ENCODE data around the gene BLOC1S3.

BLOC1S3 gene

DNA sequence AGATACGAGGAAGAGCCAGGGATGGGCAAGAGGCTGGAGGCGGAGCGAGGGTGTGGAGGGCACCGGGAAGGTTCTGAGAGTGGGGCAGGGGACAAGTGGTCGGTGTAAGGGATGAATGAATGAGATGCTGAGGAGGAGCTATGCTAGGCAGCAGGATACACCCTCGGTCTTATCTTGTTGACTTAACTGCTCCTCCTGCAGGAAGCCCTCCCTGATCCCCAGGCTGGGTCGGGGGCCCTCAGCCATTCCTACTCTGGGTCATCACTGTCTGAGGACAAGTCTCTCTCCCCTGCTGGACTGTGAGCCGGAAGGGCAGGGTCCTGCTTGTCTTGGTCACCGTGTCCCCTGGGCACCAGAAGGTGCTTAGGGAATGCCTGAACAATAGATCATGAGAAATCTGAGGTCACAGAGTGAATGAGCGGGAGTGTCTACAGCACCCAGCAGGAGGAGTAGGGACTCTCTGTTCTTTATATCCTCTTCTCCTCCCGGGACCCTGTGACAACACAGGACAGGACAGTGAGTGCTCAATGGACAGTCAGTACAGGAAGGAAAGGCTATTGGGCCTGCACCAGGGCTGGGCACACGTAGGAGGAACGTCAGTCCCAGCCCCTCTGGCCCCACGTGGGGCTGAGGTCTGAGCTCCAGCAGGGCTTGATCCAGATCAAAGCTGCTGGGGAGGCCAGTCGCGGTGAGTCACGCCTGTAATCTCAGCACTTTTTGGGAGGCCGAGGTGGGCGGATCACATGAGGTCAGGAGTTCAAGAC is 24.3 kb upstream of the BLOC1S3 start:
- Histone ChIP-seq H3K27ac (ENCODE audit: low read length) (no peak overlapping the region), H4K20me1 (ENCODE audit: insufficient read depth, low read length) (peaks cover 3% of the 10 kb centered on the region), H3K4me1 (ENCODE audit: insufficient read depth, low read length) (no peaks in the 10 kb centered on the region), H3K36me3 (ENCODE audit: insufficient read depth, low read length) (0 out of 2 replicates have a peak, but pooled peaks cover 3% of the 10 kb centered on the region), H3K27me3 (ENCODE audit: insufficient read depth, low read length, poor library complexity) (no peaks in the 10 kb centered on the region), H3K9ac (ENCODE audit: low read depth, low read length) (no peak overlapping the region), H3K4me2 (ENCODE audit: insufficient read depth, low read length) (no peak overlapping the region), H3K4me3 (ENCODE audit: low read depth in 1 of 2, low read length in 2 of 2) (no peak overlapping the region), H3K79me2 (ENCODE audit: insufficient read depth, low read length) (no peaks in the 10 kb centered on the region), H3K9me3 (ENCODE audit: insufficient read depth, low read length, severe bottlenecking) (no peaks in the 10 kb centered on the region), H2AFZ (ENCODE audit: low read depth, low read length) (no peak overlapping the region)
- ATAC-seq (ENCODE audit: insufficient read depth, low read depth) = no peak
- no peak for DNase-seq
- TF ChIP-seq EZH2 (IDR thresholded peaks at IDR 0.05; ENCODE audit: borderline replicate concordance, low read depth, low read length, severe bottlenecking) = no peak
- TF ChIP-seq, protein P1, sequence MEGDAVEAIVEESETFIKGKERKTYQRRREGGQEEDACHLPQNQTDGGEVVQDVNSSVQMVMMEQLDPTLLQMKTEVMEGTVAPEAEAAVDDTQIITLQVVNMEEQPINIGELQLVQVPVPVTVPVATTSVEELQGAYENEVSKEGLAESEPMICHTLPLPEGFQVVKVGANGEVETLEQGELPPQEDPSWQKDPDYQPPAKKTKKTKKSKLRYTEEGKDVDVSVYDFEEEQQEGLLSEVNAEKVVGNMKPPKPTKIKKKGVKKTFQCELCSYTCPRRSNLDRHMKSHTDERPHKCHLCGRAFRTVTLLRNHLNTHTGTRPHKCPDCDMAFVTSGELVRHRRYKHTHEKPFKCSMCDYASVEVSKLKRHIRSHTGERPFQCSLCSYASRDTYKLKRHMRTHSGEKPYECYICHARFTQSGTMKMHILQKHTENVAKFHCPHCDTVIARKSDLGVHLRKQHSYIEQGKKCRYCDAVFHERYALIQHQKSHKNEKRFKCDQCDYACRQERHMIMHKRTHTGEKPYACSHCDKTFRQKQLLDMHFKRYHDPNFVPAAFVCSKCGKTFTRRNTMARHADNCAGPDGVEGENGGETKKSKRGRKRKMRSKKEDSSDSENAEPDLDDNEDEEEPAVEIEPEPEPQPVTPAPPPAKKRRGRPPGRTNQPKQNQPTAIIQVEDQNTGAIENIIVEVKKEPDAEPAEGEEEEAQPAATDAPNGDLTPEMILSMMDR (IDR thresholded peaks at IDR 0.05; ENCODE audit: borderline replicate concordance, extremely low read depth, low read length, poor library complexity, severe bottlenecking) = no peak

DNA sequence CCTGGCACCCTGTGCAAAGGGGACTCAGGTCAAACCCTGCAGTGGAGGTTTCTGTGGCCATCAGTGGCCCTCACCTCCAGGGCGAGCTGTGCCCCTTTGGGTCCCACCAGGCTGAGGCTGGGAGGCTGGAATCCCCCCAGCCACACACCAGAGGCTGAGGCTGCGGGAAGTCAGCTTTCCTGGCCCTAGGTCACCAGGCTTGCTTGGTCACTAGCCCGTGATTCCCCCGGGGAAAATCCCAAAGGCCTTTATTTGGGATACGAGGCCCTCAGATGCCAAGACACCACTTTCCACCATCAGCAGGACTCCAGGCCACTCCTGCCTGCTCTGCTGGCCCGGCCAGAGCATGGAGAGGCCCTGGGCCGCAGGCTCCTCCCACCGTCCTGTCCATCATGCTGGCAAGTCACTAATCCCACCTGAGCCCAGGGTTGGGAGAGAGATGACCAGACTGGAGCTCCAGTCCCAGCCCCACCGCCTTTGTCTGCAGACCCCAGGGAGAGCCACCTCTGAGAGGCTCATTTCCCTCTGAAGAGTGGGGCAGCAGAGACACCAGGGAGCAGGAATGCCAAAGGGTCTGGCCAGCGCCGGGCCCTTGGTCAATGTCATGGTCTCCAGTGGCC is 22.5 kb upstream of the BLOC1S3 start:
- Histone ChIP-seq H3K36me3 (ENCODE audit: insufficient read depth, low read length) (no peaks in the 10 kb centered on the region), H3K4me3 (ENCODE audit: low read depth in 1 of 2, low read length in 2 of 2) (no peak overlapping the region), H3K4me2 (ENCODE audit: insufficient read depth, low read length) (no peak overlapping the region), H2AFZ (ENCODE audit: low read depth, low read length) (no peak overlapping the region), H3K4me1 (ENCODE audit: insufficient read depth, low read length) (no peaks in the 10 kb centered on the region), H3K9ac (ENCODE audit: low read depth, low read length) (no peak overlapping the region), H3K27ac (ENCODE audit: low read length) (no peak overlapping the region), H3K79me2 (ENCODE audit: insufficient read depth, low read length) (no peaks in the 10 kb centered on the region), H3K9me3 (ENCODE audit: insufficient read depth, low read length, severe bottlenecking) (no peaks in the 10 kb centered on the region), H3K27me3 (ENCODE audit: insufficient read depth, low read length, poor library complexity) (no peaks in the 10 kb centered on the region), H4K20me1 (ENCODE audit: insufficient read depth, low read length) (peaks cover 3% of the 10 kb centered on the region)
- no peak for ATAC-seq (ENCODE audit: insufficient read depth, low read depth)
- DNase-seq = no peak
- TF ChIP-seq, protein P1 (IDR thresholded peaks at IDR 0.05; ENCODE audit: borderline replicate concordance, extremely low read depth, low read length, poor library complexity, severe bottlenecking) = no peak
- TF ChIP-seq EZH2 (IDR thresholded peaks at IDR 0.05; ENCODE audit: borderline replicate concordance, low read depth, low read length, severe bottlenecking) = no peak

DNA sequence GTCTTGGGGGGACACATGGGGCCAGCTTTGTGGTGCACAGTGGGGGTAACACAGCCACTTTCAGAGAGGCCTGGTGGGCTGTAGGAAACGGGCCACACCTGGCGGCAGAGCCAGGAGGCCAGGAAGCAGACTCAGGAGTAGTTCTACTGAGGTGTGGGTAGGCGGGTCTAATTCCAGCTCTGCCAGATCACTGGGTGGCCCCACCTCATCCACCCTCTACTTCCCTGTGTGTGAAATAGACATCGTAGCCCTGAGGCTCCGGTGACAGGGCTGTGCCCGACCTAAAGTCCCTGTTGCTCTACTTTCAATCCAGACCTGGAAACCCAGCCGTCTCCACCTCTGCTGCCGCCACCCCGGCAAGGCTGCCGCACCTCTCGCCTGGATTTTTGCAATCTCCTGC is 21.8 kb upstream of the BLOC1S3 start:
- no peaks in the 10 kb centered on the region for H3K36me3 ChIP-seq (ENCODE audit: insufficient read depth, low read length)
- H3K4me1 ChIP-seq (ENCODE audit: insufficient read depth, low read length) = no peaks in the 10 kb centered on the region
- H3K9ac ChIP-seq (ENCODE audit: low read depth, low read length) = no peak overlapping the region
- no peaks in the 10 kb centered on the region for H3K9me3 ChIP-seq (ENCODE audit: insufficient read depth, low read length, severe bottlenecking)
- no peaks in the 10 kb centered on the region for H3K27me3 ChIP-seq (ENCODE audit: insufficient read depth, low read length, poor library complexity)
- H3K4me2 ChIP-seq (ENCODE audit: insufficient read depth, low read length) = no peak overlapping the region
- H4K20me1 ChIP-seq (ENCODE audit: insufficient read depth, low read length) = peaks cover 3% of the 10 kb centered on the region
- DNase-seq (no peak), ATAC-seq (ENCODE audit: insufficient read depth, low read depth) (no peak)
- H3K79me2 ChIP-seq (ENCODE audit: insufficient read depth, low read length) = no peaks in the 10 kb centered on the region
- H2AFZ ChIP-seq (ENCODE audit: low read depth, low read length) = no peak overlapping the region
- no peak overlapping the region for H3K4me3 ChIP-seq (ENCODE audit: low read depth in 1 of 2, low read length in 2 of 2)
- no peak overlapping the region for H3K27ac ChIP-seq (ENCODE audit: low read length)
- TF ChIP-seq, protein P1 (IDR thresholded peaks at IDR 0.05; ENCODE audit: borderline replicate concordance, extremely low read depth, low read length, poor library complexity, severe bottlenecking) = no peak
- no peak for TF ChIP-seq EZH2 (IDR thresholded peaks at IDR 0.05; ENCODE audit: borderline replicate concordance, low read depth, low read length, severe bottlenecking)

Measured in DND-41 (cell line).